ENCODE data around the gene ECT2.
A peak's percentile ranks its signal among the peaks of the same experiment; 100 is the strongest.
"Not testable (repeated sequence)": the region's sequence is repeated elsewhere in the genome, so short reads cannot be mapped to it uniquely, and the experiment has no call there.

ECT2 gene

GRCh38 chr3:172750368-172751174, at the start of gene ECT2:
TSS of gene ECT2 (plus strand) at chr3:172750726. CDS start at chr3:172754531, 3,805 bp downstream.
- DNase-seq = peak; percentile 95

- DNase-seq = no peak
These were observed 49.5 kb upstream of the ECT2 start for GRCh38 chr3:172700936-172701455.

GRCh38 chr3:172701751-172702150, 48.8 kb upstream of the ECT2 start:
- no peak for DNase-seq

GRCh38 chr3:172702256-172702655, 48.3 kb upstream of the ECT2 start:
- DNase-seq = no peak

GRCh38 chr3:172702731-172703130, 47.8 kb upstream of the ECT2 start:
- not testable (repeated sequence) for DNase-seq

- no peak for DNase-seq
These were observed 46.5 kb upstream of the ECT2 start for GRCh38 chr3:172704001-172704400.

- DNase-seq = no peak
These were observed 45.4 kb upstream of the ECT2 start for GRCh38 chr3:172705170-172705569.

GRCh38 chr3:172707030-172707429, 43.5 kb upstream of the ECT2 start:
- no peak for DNase-seq

- no peak for DNase-seq
These were observed 42.6 kb upstream of the ECT2 start for GRCh38 chr3:172707967-172708366.

GRCh38 chr3:172708921-172709773, 41.4 kb upstream of the ECT2 start:
- no peak for DNase-seq

GRCh38 chr3:172709774-172710663, 40.5 kb upstream of the ECT2 start:
- DNase-seq = peak; percentile 21

- peak; percentile 88 for DNase-seq
These were observed 39.7 kb upstream of the ECT2 start, which contains the start of gene NCEH1 for GRCh38 chr3:172710664-172711453. TSS of gene NCEH1 (minus strand) at chr3:172711067. CDS start at chr3:172710984, 83 bp downstream.

- no peak for DNase-seq
These were observed 39.1 kb upstream of the ECT2 start for GRCh38 chr3:172711454-172711795.

GRCh38 chr3:172713316-172713715, 37.2 kb upstream of the ECT2 start:
- DNase-seq = no peak

GRCh38 chr3:172716476-172716875, 34.0 kb upstream of the ECT2 start:
- no peak for DNase-seq

- no peak for DNase-seq
These were observed 32.9 kb upstream of the ECT2 start for GRCh38 chr3:172717493-172718088.

GRCh38 chr3:172722536-172723040, 27.9 kb upstream of the ECT2 start:
- DNase-seq = not testable (repeated sequence)

GRCh38 chr3:172726380-172726779, 24.1 kb upstream of the ECT2 start:
- no peak for DNase-seq

GRCh38 chr3:172735014-172735413, 15.5 kb upstream of the ECT2 start:
- DNase-seq = no peak

GRCh38 chr3:172739462-172739861, 11.1 kb upstream of the ECT2 start:
- DNase-seq = no peak

- no peak for DNase-seq
These were observed 4.1 kb upstream of the ECT2 start for GRCh38 chr3:172746475-172746874.

Data from NCI-H748 treated with DMSO at 0.1 percent for 48 hours (cell line).